ENCODE data around the gene POU5F2. TPM values are rescaled to one million over a fixed set of nuclear protein-coding genes. Genes with fewer than 3 reads are reported as not detected.

POU5F2 gene
- total and polyA plus RNA-seq, 8 donors = 0.03 to 8.3 (median 2.6) TPM; not detected in 1

- Histone ChIP-seq H3K4me3 (no peak overlapping the region), H3K27ac (no peak overlapping the region), H3K4me1 (peaks cover 0 to 6% (median 0%) of the 10 kb centered on the region in 4 donors), H3K9me3 (no peaks in the 10 kb centered on the region), H3K27me3 (no peaks in the 10 kb centered on the region), H3K36me3 (no peaks in the 10 kb centered on the region)
- intact Hi-C loops (cut with DNase I; ENCODE audit: low total_unique reads) = no loop called here
- no peak for TF ChIP-seq EP300 (IDR thresholded peaks at IDR 0.05)
- TF ChIP-seq POLR2A (IDR thresholded peaks at IDR 0.05) = no peak
- no peak for TF ChIP-seq POLR2AphosphoS5 (IDR thresholded peaks at IDR 0.05)
- TF ChIP-seq CTCF (IDR thresholded peaks at IDR 0.05) = no peak
- 13 to 35% (median 26%) methylated on average over 1 of the region's 1 CpG for WGBS, 5 donors
- peak in 1 of 2 donors; percentile 5 for DNase-seq
Measured at GRCh38 chr5:93721511-93721910, 19.9 kb downstream of the POU5F2 start.

DNA sequence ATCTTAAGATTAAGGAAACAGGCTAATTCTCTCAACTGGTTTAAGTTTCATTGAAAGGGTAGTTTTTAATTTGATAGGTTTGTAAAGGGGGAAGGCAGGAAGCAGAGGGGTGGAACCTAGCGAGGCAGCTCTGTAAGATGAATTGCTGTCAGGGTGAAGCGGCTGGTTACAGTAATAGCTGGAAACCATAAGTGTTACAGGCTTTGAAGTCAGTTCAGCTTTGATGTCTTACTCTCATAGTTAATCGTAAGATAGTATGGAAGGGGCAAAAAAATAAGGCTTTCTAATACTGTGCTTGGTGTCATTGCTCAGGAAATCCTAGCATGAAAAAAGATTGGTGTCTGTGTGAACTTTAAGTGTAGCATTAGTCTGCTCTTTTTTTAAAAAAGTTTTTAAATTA is 20.3 kb downstream of the POU5F2 start:
- TF ChIP-seq POLR2AphosphoS5 (IDR thresholded peaks at IDR 0.05) = no peak
- TF ChIP-seq CTCF (IDR thresholded peaks at IDR 0.05) = no peak
- TF ChIP-seq EP300 (IDR thresholded peaks at IDR 0.05) = no peak
- no peak for TF ChIP-seq POLR2A (IDR thresholded peaks at IDR 0.05)
- WGBS, 5 donors = 68 to 95% (median 86%) methylated on average over 3 of the region's 3 CpGs
- no peaks in the 10 kb centered on the region for H3K27me3 ChIP-seq
- intact Hi-C loops (cut with DNase I; ENCODE audit: low total_unique reads) = no loop called here
- peak in 1 of 2 donors; percentile 28 for DNase-seq
- no peak overlapping the region for H3K27ac ChIP-seq
- no peaks in the 10 kb centered on the region for H3K9me3 ChIP-seq
- no peaks in the 10 kb centered on the region for H3K36me3 ChIP-seq
- H3K4me1 ChIP-seq = peaks cover 0 to 6% (median 0%) of the 10 kb centered on the region in 4 donors
- H3K4me3 ChIP-seq = no peak overlapping the region

DNA sequence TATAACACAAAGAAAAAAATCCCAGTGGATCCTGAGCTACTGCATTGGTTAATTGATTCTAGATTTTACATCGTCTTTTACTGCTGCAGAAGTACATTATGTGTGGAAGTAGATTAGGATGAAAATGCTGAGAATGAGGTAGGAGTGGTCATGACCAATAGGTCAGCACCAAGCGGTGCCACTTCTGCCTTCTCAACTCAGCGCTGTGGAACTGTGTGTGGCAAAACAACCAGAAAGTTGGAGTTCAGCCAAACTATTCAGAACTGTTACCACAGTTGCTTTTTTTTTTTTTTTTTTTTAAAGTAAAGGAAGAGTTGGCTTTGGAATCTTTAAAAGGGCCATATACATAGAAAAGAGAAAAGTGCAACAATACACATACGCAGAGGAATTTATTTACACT is 24.2 kb downstream of the POU5F2 start:
- no peaks in the 10 kb centered on the region for H3K36me3 ChIP-seq
- H3K4me1 ChIP-seq = peaks cover 0 to 6% (median 0%) of the 10 kb centered on the region in 4 donors
- H3K4me3 ChIP-seq = no peak overlapping the region
- no peaks in the 10 kb centered on the region for H3K27me3 ChIP-seq
- H3K27ac ChIP-seq = no peak overlapping the region
- H3K9me3 ChIP-seq = no peaks in the 10 kb centered on the region
- 31 to 43% (median 42%) methylated on average over 4 of the region's 4 CpGs for WGBS, 5 donors
- peak in 1 of 2 donors; percentile 44 for DNase-seq
- intact Hi-C loops (cut with DNase I; ENCODE audit: low total_unique reads) = no loop called here
- TF ChIP-seq EP300 (IDR thresholded peaks at IDR 0.05) (no peak), POLR2A (IDR thresholded peaks at IDR 0.05) (no peak), CTCF (IDR thresholded peaks at IDR 0.05) (no peak), POLR2AphosphoS5 (IDR thresholded peaks at IDR 0.05) (no peak)

GRCh38 chr5:93716453-93716852 is 24.9 kb downstream of the POU5F2 start:
- DNase-seq = no peak
- intact Hi-C loops (cut with DNase I; ENCODE audit: low total_unique reads) = no loop called here
- H3K4me3 ChIP-seq = no peak overlapping the region
- no peaks in the 10 kb centered on the region for H3K36me3 ChIP-seq
- H3K9me3 ChIP-seq = no peaks in the 10 kb centered on the region
- peaks cover 0 to 6% (median 0%) of the 10 kb centered on the region in 4 donors for H3K4me1 ChIP-seq
- TF ChIP-seq EP300 (IDR thresholded peaks at IDR 0.05) (no peak), POLR2A (IDR thresholded peaks at IDR 0.05) (no peak), POLR2AphosphoS5 (IDR thresholded peaks at IDR 0.05) (no peak), CTCF (IDR thresholded peaks at IDR 0.05) (no peak)
- H3K27me3 ChIP-seq = no peaks in the 10 kb centered on the region
- H3K27ac ChIP-seq = no peak overlapping the region
